ENCODE measurements around the gene KIF3A. TPM values are rescaled to one million over a fixed set of nuclear protein-coding genes. Genes with fewer than 3 reads are reported as not detected.

The KIF3A gene
- total and polyA plus RNA-seq, 9 donors = 4.2 to 13.0 (median 9.2) TPM

DNA sequence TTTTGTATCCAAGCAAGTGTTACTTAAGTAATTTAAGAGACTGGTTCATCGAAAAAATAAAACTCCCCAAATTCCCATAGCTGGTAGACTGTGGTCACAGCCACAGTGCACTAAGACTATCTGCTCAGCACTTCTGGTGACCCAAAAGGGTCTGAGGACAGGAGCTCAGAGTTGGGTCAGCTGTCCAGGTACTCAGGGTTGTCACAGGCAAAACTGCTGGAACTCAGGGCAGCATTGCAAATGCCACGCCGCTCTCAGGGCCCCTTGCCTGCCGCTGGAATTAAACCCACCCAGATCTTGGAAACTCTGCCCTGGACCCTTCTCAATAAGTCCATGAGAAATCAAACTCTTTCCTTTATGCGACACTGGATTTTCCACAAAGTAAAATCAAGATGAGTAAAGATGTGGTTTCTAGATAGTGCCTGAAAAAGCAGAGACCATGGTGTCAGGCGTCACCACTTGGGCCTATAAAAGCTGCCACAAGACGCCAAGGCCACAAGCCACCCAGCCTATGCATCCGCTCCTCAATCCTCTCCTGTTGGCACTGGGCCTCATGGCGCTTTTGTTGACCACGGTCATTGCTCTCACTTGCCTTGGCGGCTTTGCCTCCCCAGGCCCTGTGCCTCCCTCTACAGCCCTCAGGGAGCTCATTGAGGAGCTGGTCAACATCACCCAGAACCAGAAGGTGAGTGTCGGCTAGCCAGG is 79.5 kb downstream of the KIF3A start, which contains the start of gene IL13:
IL13 (plus strand) TSS at position 498 of the 705 bp plus-strand sequence; CDS start at position 512, 14 bp downstream.
- Histone ChIP-seq H3K27ac (no peak within 1 kb of the TSS), H3K27me3 (no peaks in the 10 kb centered on the region), H3K9me3 (no peaks in the 10 kb centered on the region), H3K4me3 (no peak within 1 kb of the TSS), H3K36me3 (no peaks in the 10 kb centered on the region), H3K4me1 (ENCODE audit: insufficient read depth) (peaks cover 4% of the 10 kb centered on the region)
- 96 to 97% (median 96%) methylated on average over 12 of the region's 12 CpGs for WGBS, 3 donors
- TF ChIP-seq EP300 (IDR thresholded peaks at IDR 0.05) (no peak), POLR2A (IDR thresholded peaks at IDR 0.05) (no peak), CTCF (IDR thresholded peaks at IDR 0.05) (no peak)
- no peak for DNase-seq
- intact Hi-C loops (cut with DNase I) = no loop called here

- Histone ChIP-seq H3K4me1 (ENCODE audit: insufficient read depth) (peaks cover 4% of the 10 kb centered on the region), H3K27me3 (no peaks in the 10 kb centered on the region), H3K4me3 (no peak overlapping the region), H3K36me3 (no peaks in the 10 kb centered on the region), H3K9me3 (no peaks in the 10 kb centered on the region), H3K27ac (no peak overlapping the region)
- DNase-seq = no peak
- TF ChIP-seq EP300 (IDR thresholded peaks at IDR 0.05) (no peak), CTCF (IDR thresholded peaks at IDR 0.05) (no peak), POLR2A (IDR thresholded peaks at IDR 0.05) (no peak)
- 69 to 72% (median 71%) methylated on average over 12 of the region's 12 CpGs for WGBS, 3 donors
- intact Hi-C loops (cut with DNase I) = no loop called here
Measured at GRCh38 chr5:132656774-132657355, 80.5 kb downstream of the KIF3A start.

- TF ChIP-seq EP300 (IDR thresholded peaks at IDR 0.05) (no peak), POLR2A (IDR thresholded peaks at IDR 0.05) (no peak), CTCF (IDR thresholded peaks at IDR 0.05) (no peak)
- H3K9me3 ChIP-seq = no peaks in the 10 kb centered on the region
- H3K4me3 ChIP-seq = peak overlapping the region; percentile 19
- 1 to 7% (median 3%) methylated on average over 34 to 92 of the region's 92 CpGs for WGBS, 3 donors
- no peak overlapping the region for H3K27ac ChIP-seq
- intact Hi-C loops (cut with DNase I) = no loop called here
- H3K4me1 ChIP-seq (ENCODE audit: insufficient read depth) = peaks cover 4% of the 10 kb centered on the region
- H3K36me3 ChIP-seq = no peaks in the 10 kb centered on the region
- no peaks in the 10 kb centered on the region for H3K27me3 ChIP-seq
- DNase-seq = no peak
Measured at GRCh38 chr5:132655821-132656773, 81.2 kb downstream of the KIF3A start.

- WGBS, 3 donors = 2 to 14% (median 3%) methylated on average over 7 of the region's 7 CpGs
- TF ChIP-seq POLR2A (IDR thresholded peaks at IDR 0.05) = no peak
- no peak for TF ChIP-seq EP300 (IDR thresholded peaks at IDR 0.05)
- TF ChIP-seq CTCF (IDR thresholded peaks at IDR 0.05) = no peak
- Histone ChIP-seq H3K4me3 (no peak overlapping the region), H3K27me3 (no peaks in the 10 kb centered on the region), H3K36me3 (no peaks in the 10 kb centered on the region), H3K9me3 (no peaks in the 10 kb centered on the region), H3K27ac (no peak overlapping the region), H3K4me1 (ENCODE audit: insufficient read depth) (peaks cover 4% of the 10 kb centered on the region)
- intact Hi-C loops (cut with DNase I) = no loop called here
- DNase-seq = no peak
Measured at GRCh38 chr5:132653716-132654115, 83.6 kb downstream of the KIF3A start.

All from ovary (tissue), 9 donors.